ENCODE data around the gene PGPEP1.

DNA sequence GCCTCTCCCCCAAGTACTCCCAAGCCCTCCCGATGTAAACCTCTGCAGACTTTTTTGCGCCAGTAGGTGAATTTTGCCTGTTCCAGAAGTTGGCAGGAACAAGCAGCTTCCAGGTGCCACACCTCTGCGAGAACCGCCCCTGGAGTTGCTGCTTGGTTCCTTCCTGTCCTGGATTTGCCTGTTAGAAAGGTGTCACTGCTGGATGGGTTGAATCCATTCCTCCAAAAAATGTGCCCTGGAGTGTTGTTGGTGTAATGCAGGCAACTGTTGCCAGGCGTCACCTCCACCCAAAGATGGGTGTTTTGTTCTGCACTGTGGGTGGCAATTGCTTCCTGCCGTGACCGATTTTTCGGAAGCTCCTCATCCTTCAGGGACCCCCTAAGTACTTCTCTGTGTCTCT is 5.7 kb downstream of the PGPEP1 start:
- TF ChIP-seq, protein P1, sequence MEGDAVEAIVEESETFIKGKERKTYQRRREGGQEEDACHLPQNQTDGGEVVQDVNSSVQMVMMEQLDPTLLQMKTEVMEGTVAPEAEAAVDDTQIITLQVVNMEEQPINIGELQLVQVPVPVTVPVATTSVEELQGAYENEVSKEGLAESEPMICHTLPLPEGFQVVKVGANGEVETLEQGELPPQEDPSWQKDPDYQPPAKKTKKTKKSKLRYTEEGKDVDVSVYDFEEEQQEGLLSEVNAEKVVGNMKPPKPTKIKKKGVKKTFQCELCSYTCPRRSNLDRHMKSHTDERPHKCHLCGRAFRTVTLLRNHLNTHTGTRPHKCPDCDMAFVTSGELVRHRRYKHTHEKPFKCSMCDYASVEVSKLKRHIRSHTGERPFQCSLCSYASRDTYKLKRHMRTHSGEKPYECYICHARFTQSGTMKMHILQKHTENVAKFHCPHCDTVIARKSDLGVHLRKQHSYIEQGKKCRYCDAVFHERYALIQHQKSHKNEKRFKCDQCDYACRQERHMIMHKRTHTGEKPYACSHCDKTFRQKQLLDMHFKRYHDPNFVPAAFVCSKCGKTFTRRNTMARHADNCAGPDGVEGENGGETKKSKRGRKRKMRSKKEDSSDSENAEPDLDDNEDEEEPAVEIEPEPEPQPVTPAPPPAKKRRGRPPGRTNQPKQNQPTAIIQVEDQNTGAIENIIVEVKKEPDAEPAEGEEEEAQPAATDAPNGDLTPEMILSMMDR (IDR thresholded peaks at IDR 0.05): peak in 3 of 6 experiments; percentile 3 to 28 (median 22)
- no peak for TF ChIP-seq POLR2A (IDR thresholded peaks at IDR 0.05)

Data from esophagus squamous epithelium (tissue), 4 donors.